GM21619 (cell line): ENCODE data around the gene GCSAM.
A peak's percentile ranks its signal among the peaks of the same experiment; 100 is the strongest.

ENCODE experiments used
- ATAC-seq: cut with Tn5 transposase; IDR thresholded peaks from one replicate; pipeline ENCODE4 v1.9.1; 2021; ENCODE audit not compliant: unreplicated experiment

GCSAM gene

DNA sequence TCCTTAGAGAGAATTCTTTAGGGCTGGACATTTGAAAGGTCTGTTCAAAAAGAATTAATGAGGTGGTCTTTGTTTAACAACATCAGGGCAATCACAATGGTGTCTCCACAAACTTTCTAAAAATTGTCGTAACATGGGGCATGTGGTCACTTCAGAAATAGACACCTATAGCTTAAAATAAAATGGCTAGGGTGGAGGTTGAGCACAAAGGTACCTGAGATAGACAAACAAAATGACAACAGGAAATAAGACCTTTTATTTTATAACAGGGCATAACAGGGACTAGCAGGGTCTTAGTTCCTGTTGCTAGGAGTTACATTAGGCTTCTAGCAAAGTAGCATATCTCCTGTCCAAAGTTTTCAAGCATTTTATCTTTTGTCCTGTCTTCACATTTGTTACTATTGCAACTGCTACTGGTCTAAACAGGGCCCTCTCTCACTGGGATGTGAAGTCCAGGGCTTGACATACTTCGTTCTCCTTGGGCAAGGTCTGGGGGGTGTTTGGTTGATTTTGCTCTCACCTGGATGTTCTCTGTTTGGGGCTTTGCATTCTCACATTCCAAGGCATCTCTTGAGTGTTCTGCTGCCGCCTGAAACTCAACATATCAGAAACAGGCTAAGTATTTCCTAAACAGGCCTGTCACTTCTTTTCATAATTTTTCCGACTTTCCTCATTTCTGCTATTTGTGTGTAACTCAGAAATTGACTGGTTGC, 3.0 kb downstream of the GCSAM start:
- no peak for ATAC-seq

DNA sequence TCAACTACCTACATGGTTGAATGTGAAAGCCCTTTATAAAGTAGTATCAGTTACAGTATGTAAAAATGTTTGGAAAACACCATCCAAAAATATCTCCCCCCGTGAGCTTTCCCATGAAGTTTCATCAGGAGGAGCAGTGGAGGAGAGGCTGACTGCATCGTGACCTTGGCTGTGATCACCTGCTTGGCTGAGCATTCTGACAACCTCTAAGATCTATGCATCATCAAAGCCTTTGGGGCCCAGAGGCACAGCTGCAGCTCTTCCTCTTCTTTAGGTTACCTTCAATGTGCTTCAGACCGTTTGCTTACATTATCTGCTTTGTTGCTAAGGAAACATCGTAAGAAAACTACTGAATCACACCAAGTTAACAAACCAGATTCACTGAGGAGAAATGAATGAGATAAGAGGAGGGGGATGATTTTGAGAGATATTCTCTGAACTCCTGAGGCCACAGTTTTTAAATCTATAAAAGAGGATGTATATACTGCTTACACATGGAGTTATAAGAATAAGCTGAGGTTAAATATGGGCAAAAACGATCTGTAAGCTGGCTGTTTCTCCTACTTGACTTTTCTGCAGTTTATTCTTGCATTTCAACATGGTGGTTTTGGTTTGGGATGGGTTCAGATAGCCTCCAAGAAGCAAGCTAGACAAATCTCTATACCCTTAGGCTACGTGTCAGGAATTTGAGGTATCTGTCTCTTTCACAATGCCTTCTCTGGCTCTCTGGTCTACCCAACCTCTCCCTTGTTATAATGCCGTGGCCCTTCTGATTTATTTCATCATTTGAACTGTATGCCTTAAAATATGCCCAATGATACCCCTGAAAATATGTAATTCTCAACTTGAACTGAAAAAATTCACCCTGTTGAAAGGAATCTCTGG, 4.0 kb downstream of the GCSAM start:
- peak; percentile 33 for ATAC-seq

DNA sequence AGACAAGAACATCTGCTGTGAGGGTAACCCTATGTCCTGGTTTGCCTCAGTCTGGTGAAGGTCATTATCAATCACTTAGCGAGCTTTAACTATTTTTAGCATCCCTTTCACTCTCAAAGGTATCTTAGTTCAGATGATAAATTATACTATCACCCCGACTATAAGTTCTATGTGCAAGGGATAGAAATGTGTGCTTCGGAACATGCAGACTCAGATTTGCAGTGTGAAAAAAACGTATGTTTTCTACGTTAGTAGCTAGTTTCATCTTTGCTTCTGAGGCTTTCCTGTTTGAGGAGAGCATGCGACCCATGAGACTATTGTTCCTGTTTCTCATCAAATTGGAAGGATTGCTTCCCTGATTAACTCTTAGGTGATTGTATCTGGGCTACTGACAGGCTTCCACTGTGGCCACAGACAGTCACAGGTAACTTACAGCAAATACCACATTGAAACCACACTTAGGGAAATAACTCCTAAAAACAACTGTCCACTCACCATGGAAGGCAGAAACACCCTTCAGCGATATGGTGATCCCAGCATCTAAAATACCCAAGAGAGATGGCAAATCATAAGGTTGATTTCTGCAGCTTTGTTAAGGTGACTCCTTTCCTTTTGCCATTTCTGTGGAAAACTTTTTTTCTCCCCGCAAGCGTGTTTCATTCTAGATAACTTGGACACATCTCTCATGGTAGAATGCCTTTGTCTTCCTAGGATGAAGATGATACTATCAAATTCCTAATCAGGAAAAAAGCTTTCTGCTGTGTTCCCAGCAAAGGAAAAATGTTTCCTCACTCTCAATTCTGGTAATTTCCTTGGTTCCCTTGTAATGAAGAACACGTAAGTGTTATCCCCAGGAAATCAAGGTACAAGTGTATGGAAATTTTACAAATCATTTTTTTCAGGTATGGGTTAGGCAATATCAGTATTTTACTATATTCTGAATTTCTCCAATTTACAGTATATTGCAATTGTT, 5.2 kb downstream of the GCSAM start:
- peak; percentile 26 for ATAC-seq

DNA sequence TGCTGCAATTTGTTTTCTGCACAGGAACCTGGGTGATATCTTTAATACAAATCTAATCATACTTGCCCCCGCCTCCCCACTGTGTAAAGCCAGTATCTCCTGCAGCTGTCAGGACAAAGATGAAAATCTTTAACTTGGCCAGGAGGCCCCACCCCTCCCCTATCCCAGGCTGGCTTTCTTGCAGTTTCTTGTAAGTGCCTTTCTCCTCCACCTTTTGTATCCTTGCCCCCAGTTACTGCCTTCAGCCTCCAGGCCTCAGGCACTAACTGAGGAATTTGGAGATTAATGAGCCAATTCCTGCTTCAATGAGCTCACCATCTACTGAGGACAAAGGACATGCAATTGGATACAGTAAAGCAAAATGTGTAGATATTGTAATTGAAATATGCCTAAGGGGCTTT, 6.5 kb downstream of the GCSAM start:
- no peak for ATAC-seq

DNA sequence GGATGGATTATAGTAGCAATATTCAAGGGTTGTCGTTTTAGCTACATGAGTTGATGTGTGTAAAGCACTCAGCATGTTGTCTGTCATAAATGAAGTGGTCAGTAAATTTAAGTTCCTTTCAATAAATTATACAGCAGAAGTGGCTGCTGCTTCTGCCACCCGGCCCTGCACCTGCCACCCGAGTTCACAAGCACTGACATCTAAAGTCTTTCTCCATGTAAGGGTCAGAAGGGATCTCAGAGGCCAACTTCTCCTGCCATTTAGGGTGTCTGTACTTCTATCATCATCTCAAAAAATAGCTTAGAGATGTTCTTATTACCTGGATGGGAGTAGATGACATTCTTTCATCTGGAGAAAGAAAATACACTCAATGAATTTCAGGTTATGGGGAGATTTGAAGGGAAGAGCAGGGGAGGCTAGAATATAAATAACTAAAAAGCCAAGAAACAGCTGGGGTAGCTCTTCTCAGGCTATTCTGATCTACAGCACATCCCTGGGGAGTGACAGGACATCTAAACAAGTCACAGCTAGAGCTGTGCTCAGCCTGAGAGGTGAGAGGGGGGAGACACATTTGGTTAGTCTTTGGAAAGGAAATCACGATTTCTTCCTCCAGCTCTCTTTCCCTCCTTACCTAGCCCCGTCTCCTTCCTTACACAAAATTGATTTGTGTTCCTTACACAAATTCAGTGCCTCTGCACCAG, 8.0 kb downstream of the GCSAM start:
- no peak for ATAC-seq

DNA sequence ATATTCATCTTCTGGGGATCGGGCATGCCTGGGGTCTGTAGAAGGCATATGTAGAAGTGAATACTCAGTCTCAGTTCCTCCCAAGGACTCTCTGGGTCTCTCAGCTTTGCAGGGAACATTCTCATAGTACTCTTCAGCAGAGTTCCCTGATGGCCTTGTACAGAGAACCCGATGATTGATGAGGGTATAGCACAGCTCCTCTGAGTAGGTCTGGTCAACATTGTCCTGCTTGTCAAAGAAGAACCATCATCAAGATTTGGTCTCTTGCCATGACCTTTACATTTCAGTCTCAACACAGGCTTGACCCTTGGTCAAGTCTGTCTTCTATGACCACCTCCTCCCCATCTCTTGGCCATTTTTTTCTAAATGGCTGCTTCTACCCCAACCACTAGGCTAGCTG, 9.5 kb downstream of the GCSAM start:
- no peak for ATAC-seq

DNA sequence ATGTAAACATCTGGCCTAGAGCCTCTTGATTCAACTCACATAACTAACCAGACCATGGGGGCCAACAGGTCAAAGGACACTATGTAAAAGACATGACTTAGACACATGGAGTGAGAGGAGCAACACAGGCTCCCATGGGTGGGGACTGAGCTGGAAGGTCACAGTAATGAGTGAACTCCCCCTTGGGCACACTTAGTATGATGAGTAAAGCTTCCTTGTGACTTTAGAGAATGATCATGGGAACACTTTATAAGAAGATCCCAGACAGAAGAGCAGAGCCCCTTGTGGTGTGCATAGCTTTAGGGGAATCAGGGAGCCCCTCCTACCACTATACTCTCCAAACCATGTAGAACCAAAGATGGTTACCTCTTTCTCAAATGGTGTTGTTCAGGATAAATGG, 10.2 kb downstream of the GCSAM start:
- no peak for ATAC-seq

DNA sequence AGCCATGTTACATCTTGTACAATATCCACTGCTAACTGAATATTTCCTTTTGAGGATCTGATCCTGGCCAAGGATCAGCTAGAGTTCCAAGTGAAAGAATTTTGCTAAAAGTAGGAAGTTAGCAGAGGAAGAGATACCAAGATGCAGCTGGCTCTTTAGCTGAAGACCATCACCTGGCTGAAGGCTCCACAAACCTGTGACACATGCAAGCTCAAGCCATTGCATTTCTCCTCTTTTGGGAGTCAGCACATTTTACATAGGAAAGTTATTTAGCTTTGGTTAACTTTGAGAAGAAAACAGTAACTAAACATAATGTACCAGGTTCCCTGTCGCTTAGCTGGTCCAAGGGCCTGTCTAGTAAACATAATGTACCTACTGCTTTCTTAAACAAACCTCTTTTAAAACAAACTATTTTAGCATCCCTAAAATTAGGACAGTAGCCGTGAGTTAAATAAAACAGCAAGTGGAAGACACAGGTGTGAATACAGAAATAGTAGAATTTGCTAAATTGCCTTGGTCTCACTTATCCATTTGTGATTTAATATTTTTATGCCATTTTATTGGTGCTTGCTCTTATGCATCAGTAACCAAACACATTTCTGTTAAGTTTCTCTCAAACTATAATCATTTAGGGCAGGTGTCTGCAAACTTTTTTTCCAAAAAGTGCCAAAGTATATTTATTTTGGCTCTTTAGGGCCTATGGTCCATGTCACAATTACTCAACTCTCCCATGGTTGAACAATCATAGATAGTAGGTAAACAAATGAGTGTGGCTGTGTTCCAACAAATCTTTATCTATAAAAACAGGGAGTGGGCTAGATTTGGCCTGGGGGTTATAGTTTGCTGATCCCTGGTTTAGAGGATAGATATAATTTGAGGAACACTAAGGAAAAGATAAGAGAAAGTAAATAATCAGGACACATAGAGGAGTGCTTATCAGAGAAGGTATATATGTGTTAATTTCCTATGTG, 11.2 kb downstream of the GCSAM start:
- ATAC-seq: no peak

DNA sequence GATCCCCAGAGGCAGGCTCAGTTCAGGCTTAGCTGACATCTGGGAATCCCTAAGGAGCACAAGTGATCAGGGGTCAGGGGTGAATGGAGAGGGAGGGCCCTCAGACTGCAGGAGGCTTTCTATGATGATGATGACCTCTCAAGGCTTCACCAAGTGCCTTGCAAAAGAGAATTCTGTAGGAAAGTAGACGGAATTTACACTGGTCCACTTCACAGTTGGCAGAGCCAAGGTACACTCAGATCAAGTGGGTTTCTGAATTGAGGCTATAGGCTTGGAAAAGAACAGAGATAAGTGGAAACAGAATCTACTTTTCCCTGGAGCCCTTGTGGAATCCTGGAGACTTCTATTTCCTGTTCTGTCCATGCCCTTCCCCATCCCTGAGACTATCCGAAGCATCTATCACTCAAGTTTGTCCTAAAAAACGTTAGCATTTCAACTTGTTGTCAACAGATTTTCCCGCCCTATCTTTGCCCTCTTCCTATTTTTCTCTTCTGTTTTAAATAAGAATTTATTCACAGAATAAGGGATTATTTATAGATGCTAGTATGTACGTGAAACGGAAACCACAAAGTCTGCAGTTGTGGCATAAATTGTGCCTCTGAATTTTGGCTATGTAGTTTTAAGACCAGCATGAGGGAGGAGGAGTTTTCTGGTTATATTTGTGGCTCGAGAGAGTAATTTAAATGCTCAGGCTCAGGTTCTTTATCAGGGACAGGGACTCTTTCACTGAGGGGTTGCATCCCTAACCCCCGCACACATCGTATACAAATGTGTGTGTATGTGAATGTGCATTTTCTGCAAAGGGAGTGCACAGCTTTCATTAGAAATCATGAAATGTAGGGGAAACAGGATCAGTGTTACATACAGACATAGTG, 12.8 kb downstream of the GCSAM start:
- ATAC-seq: no peak

DNA sequence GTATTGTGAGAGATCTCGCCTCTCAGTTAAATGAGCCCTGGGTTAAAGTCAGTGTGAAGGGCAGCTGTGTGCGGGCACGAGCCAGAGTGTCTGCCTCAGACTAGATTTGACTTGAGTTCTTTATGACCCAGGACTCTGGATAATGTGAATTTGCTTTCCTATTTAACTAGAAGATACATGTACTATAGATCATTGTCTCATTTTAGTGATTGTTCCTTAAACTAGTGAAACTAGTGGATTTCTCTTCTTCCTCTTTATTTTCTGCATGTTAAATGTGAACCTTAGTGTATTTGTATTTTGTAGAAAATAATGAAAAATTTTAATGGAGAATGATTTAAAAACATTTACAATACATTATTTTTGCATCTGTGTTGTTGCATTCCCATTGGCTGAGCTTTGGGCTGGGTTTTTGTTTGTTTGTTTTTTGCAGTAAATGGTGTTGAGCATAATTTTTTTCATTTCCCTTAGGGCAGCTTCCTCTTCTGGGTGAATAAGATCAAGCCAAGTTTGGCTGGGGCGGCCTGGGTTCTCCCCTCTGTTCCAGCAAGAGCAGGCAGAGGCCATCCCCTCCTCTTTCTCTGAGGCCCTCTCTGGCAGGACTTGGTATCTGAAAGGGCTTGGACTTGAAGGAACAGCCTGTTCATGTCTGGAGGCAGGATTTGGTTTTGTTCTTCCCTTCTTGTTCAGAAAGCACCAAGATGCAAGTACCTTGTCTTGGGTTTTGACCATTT, 15.0 kb downstream of the GCSAM start:
- ATAC-seq: no peak

DNA sequence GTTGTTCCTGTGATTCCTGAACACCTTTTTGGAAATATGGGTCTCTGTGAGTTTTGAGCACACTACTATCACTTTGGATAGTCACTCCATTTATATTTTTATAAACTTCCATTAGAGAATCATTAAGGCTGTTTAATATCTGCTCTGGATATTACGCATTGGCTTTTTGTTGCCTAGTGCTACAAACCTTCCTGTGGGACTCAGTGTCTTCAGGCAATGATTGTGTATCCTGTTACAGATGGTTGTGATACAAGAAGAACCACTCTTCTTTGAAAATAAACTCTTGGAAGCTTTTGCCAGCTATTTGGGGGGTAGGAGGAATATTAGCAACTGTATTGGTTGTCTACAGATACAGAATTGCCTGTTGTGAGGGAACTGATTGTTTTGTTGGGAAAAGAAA, 15.6 kb downstream of the GCSAM start:
- no peak for ATAC-seq

DNA sequence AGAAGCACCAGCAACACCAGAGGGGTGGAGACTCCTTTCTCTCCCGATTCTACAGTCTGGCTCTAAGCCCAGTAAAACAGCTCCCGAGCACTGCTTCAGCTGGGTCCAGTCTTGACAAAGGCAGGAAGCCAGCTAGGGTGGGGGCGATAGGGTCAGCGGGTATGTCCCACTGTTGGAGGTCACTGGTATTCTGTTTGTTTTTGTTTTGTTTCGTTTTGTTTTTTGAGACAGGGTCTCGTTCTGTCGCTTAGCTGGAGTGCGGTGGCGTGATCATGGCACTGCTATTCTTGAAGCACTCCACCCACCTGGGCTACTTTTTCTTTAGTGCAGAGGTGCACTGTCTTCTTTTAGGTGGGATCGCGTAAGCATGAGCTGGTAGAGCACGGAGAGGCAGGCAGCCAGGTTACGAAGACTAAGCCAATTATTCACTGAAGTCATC, 16.3 kb downstream of the GCSAM start:
- no peak for ATAC-seq

DNA sequence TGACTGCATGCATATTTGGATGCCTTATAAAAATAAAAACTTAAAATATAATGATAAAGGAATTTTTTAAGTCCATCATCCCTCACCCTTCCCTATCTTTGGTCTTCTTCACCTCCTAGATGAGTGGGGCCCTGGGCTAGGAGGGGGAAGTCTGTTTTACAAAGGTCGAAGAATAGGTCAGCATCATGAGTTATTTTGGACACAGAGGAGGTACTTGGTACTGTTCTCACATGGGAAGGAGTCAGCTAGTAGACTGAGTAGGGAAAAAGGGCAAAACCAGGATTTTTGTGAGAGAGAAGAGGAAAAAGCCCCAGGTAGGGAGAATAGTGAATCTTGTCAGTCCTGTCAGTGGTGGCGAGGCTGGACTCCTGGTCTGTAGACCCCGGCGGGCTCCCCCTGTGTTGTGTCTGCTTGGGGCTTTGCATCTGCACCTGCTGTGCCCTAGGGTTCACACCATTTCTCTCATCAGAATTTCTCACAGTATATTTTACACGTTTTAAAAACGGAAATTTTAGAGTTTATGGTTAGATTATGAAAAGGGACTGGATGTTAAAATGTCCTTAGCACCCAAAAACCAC, 17.2 kb downstream of the GCSAM start:
- ATAC-seq: no peak

DNA sequence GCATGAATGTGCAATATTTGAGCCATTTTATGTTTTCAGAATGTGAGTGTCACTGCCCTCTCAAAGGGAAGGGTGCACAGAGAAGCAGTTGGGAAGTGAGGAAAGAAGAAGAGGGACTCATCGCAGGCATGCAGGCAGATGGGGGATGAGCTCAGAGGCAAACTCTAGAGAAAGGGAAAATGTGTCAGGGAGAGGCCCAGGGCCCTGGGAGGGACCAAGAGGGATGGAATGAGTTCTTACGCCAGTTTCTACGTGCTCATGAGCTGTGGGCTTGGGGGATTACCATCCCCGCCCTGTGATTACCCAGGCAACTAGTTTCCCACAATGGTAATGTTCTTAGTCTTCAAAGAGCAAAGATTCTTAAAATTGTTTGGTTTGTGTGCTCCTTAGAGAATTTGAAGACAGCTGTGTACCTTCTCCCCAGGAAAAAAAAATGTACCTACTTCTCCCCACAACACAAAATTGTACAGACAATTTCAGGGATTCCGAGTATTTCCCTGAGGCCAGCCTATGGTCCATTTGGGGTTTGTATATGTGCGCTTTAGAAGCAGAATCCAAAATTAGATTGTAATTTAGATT, 17.8 kb downstream of the GCSAM start:
- ATAC-seq: peak; percentile 37

DNA sequence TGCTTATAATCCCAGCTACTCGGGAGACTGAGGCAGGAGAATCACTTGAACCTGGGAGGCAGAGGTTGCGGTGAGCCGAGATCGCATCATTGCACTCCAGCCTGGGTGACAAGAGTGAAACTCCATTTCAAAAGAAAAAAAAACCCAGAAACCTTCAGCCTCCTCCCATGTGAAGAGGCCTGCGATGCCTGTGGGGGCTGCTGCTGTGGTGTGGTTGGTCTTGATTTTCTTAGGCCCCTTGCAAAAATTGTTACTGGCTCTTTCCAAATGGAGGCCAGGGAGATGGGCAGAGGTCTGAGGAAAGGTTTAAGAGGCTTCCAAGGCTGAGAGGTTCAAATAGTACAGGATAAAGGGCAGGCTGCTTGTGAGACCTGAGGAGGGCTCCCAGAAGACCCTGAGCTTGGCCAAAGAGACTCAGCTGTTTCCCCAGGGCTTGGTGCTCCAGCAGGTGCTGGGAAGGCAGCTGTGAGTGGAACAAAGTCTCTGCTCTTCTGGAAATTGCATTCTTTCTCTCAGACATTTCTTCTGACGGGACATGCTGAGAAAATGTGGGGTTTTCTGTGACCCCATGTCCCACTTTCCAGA, 18.4 kb downstream of the GCSAM start:
- ATAC-seq: no peak

DNA sequence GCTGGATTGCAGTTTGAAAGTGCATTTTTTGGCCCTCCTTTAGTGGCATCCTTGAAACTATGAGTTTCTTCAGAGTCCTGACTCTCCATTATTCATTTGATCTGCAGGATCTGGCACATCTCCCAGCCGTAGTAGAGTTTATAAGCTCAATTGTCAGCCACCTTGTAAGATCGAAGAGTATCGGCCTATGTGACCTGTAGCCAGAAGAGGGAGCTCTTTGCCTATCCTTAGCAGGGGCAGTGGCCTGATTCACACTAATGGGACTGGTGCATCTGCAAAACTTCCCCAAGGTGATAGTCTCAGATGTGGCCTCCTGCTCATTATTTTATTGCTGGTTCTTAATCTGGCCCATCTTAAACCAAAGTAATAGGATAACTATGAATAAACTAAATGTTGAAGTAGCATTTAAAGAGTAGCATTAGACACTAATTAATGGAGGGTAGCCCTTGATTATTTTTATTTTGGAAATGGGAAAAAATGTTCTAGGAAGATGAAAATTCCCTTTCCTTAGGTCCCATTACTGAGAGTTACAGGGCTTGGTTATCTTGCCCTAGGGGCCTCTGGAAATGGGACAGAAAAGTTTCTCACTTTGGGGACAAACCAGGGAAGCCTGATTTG, 21.2 kb downstream of the GCSAM start:
- peak; percentile 57 for ATAC-seq
